CD4-positive, alpha-beta T cell treated with Interleukin-10 for 1 hour (primary cell): ENCODE data around the gene ENTPD8.
"Not testable (repeated sequence)": the region's sequence is repeated elsewhere in the genome, so short reads cannot be mapped to it uniquely, and the experiment has no call there.

Experiments used
- DNase-seq: peaks from one replicate; pipeline ENCODE4 v3.0.0-alpha.2; 2020

The ENTPD8 gene

DNA sequence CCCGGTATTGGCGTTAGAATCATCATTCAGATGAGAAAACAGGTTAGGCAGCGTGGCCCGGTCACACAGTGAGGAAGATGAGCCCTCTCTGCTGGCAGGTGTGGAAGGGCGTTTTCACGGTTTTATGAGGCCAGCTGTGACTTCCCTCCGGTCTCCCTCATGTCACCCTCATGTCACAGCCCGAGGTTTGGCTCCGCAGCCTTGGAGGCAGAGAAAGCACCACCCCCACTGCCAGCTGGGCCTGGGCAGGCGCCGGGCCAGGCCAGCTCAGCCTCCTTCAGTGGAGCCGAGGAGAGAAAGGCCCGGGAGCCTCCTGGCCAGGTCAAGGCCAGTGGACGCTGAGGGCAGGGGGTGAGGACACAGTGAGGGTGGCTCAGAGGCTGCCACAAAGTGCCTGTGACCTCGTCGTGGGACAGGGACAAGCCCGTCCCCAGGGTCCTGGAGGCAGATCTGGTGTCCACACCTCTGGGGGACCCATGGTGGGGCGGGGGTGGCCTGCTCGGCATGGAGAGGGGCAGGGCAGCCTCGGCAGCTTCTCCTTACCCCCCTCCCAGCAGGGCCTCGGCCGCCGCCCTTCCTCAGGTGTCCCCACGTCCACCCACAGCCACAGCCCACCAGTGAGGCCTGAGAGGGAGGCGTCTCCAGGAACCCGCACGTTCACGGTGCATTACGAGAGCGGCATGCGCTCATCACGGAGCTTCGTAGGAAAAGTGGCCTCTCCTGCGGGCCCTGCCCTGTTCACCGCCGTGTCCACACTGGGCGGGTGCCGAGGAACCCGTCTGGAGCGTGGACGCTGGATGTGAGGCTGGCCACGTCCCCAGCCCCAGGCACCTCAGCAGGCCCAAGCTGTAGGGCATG is 50.4 kb downstream of the ENTPD8 start:
- no peak for DNase-seq

DNA sequence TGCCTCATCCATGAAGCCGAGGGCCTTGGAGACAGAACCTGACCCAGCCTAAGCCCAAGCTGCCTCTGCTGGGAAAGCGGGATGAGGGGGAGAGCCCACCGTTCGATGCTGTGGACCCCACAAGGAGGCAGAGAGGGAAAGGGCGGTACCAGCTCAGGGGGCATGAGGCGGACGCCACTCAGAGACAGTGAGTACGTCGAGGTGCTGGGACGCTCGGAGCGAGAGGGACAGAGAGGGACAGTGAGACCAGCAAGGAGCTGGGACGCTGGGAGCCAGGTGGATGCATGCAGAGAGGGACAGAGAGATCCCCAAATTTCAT is 51.8 kb downstream of the ENTPD8 start:
- no peak for DNase-seq

DNA sequence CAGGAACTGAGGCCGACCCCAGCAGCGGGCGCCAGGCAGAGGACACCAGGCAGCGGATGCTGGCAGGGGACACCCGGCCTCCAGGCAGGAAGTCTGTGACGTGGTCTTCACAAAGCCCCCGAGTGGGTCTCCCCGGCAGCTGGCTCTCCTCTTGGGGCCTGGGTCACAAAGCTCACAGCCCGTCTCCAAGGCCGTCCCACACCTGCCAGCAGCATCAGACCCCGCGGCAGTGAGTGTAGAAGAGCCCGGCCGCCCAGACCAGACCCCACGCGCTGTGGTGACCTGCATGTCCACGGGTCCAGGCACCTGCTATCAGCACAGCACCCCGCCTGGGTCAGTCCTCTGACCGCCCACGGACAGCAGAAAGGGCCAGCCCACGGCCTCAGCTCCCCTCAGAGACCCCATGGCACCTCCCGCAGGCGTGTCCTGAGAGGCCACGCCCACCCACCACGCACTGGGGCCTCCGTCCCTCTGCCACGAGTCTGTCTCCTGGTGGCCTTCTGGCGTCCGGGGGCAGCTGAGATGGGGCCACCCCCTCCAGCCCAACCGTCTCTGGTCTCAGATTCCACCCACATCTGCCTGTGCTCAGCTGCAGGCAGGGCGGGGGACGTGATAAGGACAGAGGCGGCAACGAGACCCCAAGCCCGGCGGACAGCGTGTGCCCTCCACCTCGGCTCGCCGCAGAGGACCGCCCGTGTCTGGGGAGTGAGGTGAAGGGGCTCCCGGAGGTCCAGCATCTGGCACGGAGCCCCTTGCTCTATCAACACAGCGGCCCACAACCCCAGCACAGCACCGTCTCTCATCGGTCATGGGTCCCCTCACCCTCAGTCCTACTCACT is 52.3 kb downstream of the ENTPD8 start:
- DNase-seq, result no peak

DNA sequence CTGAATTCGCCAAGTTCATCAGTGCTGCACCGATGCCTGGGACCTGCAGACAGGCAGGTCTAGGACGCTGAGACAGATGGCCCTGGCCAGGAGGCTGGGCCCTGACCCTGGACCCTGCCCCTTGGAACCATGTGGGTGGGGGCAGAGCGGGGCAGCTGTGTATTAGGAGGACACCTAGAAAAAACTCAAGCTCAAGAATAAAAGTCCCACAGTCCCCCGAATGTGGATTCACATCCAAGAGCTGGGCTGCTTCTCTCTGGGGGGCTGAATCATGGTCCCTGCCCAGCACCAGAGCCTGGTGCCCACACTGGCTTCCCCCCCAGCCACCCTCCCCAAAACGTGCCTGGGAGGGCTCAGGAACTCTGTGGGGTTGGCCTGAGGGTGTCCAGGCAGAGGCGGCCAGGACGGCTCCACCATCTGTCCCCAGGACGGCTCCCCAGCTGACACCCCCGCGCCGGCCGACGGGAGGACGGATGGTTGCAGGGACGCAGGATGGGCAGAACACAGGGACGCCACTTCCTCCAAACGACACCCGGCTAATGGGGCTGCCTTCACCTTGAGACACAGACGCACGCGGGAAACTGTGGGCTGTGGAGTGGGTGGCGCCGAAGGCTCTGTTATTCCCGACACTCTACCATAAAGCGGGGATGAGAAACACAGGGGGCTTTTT is 53.1 kb downstream of the ENTPD8 start:
- DNase-seq, result no peak

DNA sequence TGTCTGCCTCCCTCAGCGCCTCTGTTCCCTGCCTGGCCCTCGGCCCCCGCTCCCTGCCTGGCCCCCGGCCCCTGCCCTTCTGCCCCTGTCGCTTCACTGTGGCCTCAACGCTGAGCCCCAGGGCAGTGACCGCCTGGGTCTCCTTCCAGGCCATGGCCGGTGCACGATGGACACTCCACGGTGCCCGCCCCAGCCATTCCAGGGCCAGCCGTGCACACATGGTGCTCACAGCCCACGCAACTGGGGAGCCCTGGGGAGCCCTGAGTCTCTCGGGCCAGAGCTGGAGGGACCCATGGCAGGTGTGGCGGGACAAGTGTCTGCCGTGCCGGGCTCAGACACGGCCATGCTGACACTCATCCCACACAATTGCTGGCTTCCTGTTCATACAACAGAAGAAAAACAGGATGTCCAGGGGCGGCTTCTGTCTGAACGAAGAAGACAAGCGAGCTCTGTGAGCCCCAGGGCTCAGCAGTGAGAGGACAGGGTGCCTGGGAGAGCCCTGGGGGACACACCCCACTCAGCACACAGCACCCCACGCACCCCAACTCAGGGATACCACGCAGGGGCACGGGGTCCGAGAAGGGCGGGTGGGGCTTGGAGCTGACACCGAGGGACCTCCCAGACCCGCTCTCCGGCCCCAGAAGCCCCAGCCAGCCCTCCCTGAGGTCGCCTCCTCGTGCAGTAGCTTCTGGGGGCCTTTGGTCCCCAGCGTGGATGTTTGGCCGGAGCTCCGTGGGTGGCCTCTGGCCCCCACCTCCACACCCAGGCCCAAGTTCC is 53.9 kb downstream of the ENTPD8 start:
- DNase-seq, result peak; percentile 59

DNA sequence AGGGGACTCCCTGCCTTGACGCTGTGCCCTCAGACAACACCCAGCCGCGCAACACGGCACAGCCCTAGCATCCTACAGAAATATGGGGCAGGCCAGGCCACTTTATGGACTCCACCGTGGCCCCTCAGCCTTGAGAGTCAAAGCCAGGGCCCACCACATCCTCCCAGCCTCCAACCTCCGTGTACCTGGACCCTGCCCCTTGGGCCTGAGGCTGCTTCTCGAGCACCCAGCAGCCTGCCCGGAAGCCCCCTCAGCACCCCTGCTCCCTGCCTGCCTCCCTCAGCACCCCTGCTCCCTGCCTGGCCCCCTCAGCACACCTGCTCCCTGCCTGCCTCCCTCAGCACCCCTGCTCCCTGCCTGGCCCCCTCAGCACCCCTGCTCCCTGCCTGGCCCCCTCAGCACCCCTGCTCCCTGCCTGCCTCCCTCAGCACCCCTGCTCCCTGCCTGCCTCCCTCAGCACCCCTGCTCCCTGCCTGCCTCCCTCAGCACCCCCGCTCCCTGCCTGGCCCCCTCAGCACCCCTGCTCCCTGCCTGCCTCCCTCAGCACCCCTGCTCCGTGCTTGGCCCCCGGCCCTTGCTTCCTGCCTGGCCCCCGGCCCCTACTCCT is 54.5 kb downstream of the ENTPD8 start:
- DNase-seq, result not testable (repeated sequence)

DNA sequence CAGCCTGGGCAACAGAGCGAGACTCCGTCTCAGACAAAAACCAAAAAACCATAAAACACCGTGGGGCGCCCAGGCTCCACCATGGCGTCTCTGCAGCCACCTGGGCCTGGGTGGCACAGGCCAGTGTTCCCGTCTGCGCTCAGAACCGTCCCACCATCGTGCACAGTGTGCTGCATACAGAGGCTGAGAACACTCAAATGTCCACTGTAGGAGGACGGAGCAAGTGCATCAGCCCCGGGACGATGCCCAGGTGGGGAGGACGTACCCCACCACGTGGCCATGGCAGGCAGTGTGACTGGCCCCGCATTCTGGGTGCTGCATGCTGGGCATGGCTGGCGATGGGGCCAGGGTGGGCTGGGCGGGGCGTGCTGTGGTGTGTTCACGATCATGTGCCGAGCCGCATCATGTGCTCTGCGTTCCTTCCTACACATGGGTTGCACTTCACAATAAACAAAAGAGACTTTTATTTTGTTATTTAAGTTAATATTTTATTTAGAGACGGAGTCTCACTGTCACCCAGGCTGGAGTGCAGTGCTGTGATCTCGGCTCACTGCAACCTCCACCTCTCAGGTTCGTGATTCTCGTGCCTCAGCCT is 56.0 kb downstream of the ENTPD8 start:
- no peak for DNase-seq
